Spleen (tissue), 11 donors: ENCODE results near the gene AIRE. TPM values are rescaled to one million over a fixed set of nuclear protein-coding genes. Genes with fewer than 3 reads are reported as not detected.

Experiments
- DNase-seq: peaks from one replicate; pipeline ENCODE4 v3.0.0-alpha.2; 2020
- H3K27ac ChIP-seq, 8 donors: fragments of 200-600 bp; sonication (generic) in 7 of 8; 1 replicate in 4 of 8; 2 replicates in 4 of 8; pipeline versions ENCODE4 v1.5.0 to v1.8.0; 2016 to 2021; ENCODE audit warnings: inconsistent platforms in 4 of 8, mild to moderate bottlenecking in 4 of 8, moderate library complexity in 1 of 8
- H3K27me3 ChIP-seq, 7 donors: fragments of 200-600 bp; sonication (generic) in 6 of 7; replicated peaks in 1 of 7; 1 replicate in 4 of 7; 2 replicates in 3 of 7; pipeline versions ENCODE4 v1.5.0 to v1.8.0; 2016 to 2021; ENCODE audit warnings: inconsistent platforms in 3 of 7, mild to moderate bottlenecking in 1 of 7
- H3K36me3 ChIP-seq, 6 donors: fragments of 200-600 bp; sonication (generic) in 5 of 6; 1 replicate in 4 of 6; 2 replicates in 2 of 6; pipeline versions ENCODE4 v1.5.0 to v1.8.0; 2016 to 2021; ENCODE audit warnings: inconsistent platforms in 2 of 6
- H3K4me1 ChIP-seq, 6 donors: fragments of 200-600 bp; sonication (generic) in 5 of 6; 1 replicate in 3 of 6; 2 replicates in 3 of 6; pipeline versions ENCODE4 v1.5.0 to v1.8.0; 2016 to 2021; ENCODE audit warnings: inconsistent platforms in 3 of 6
- H3K4me3 ChIP-seq, 8 donors: fragments of 200-600 bp; sonication (generic) in 7 of 8; 1 replicate in 4 of 8; 2 replicates in 4 of 8; pipeline versions ENCODE4 v1.5.0 to v1.8.0; 2016 to 2021; ENCODE audit warnings: inconsistent platforms in 4 of 8, mild to moderate bottlenecking in 4 of 8, moderate library complexity in 2 of 8
- H3K9me3 ChIP-seq, 8 donors: fragments of 200-600 bp; sonication (generic) in 7 of 8; 1 replicate in 4 of 8; 2 replicates in 4 of 8; pipeline versions ENCODE4 v1.5.0 to v1.8.0; 2016 to 2021; ENCODE audit warnings: inconsistent platforms in 4 of 8
- POLR2A ChIP-seq, 3 donors: fragments of 450-650 bp; IDR thresholded peaks; one replicate each; pipeline ENCODE4 v1.5.1; 2017; ENCODE audit warnings: antibody characterized with exemption in 3 of 3, mild to moderate bottlenecking in 1 of 3
- POLR2AphosphoS5 ChIP-seq, 3 donors: sonication (generic); formaldehyde crosslinking; IDR thresholded peaks; one replicate each; pipeline ENCODE4 v1.5.1; 2017; ENCODE audit warnings: antibody characterized with exemption in 3 of 3
- WGBS, 5 donors: extraction: QIAGEN DNeasy Blood & Tissue Kit in 3 of 5; methylation state at CpG; one replicate each; pipeline versions ENCODE4 v1.1.5 to v1.1.7; 2013 to 2018; 5-methylcytosine and 5-hydroxymethylcytosine counted together
- intact Hi-C: fragments of 100-400 bp; cut with DNase I; formaldehyde crosslinking; loops from one replicate; pipeline ENCODE4 v1.15.0; 2023; ENCODE audit warnings: low total_unique reads
- polyA plus RNA-seq, 3 donors: library from polyadenylated mRNA; stranded (reverse); fragments of 200-250 nt; gene quantifications; one replicate each; pipeline ENCODE4 v1.2.1, GENCODE V29; 2013
- total RNA-seq, 7 donors: library from RNA; depleted of rRNA in 3 of 7; stranded (reverse); fragments of >200 nt in 3 of 7; fragmentation: NEBNext Ultra II Directional in 4 of 7; extraction: Animal tissue kit (Norgen Biotek cat#: 25700) in 4 of 7; gene quantifications; one replicate each; pipeline versions ENCODE4 v1.1.0 to v1.2.1, GENCODE V29; 2016 to 2021
- TF ChIP-seq, protein P1 (sequence below), 11 experiments: fragments of 200-600 bp in 7 of 11; fragments of 450-650 bp in 4 of 11; sonication (generic) in 4 of 11; IDR thresholded peaks in 8 of 11; conservative IDR thresholded peaks in 3 of 11; 1 replicate in 7 of 11; 2 replicates in 4 of 11; pipeline versions ENCODE4 v1.4.0 to v1.8.0; 2016 to 2021; ENCODE audit warnings: antibody characterized with exemption in 11 of 11, inconsistent platforms in 4 of 11, mild to moderate bottlenecking in 1 of 11
- donor health status: healthy with polysubstance abuse.
- donor health status: DM: no; HTN: no; CAD: no; lungs with moderate emphysema.
- donor health status: DM: no; HTN: no; CAD: no.
- donor health status: Bipolar disorder and iron deficiency.
- donor health status: healthy.
- donor health status: DM: no; HTN: no; CAD: no.
- donor health status: DM: yes; HTN: yes; CAD: no.

The AIRE gene
- total and polyA plus RNA-seq, 10 donors: 0.08 to 0.16 (median 0.10) TPM; not detected in 6

DNA sequence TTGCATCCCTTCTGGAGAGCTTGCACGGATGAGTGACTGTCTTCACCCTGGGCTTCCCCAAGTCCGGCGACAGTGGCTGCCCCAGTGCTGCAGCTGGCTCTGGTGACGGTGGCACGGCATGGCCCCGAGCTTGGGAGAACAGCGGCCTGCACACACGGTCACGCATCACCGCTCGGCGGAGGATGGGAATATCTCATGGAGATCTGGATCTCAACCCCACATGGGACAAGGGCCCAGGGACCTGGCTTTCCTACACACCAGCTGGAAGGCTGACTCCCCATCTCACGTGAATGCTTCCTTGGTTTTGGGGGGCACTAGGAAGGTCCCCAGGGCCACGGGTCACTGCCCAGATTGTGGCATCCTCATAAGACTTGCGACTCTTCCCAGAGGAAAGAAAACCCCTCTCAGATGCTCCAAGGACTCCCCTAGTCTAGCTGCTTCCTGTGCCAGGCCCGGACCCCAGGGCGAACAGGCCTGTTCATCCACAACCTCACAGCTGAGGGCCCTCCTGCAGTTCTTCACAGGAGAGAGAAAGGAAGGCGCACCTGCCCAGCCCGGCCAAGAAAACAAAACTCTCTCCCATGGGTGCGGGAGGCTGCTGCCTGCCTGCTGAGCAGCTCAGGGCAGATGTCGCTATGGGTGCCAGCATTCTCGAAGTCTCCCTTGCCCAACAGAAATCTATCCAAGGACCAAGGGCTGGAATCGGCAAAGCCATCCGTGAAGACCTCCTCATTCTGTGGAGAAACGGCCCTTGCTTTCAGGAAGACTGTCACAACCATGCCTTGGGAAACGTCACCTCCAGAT is 43.6 kb downstream of the AIRE start:
- Histone ChIP-seq H3K9me3 (no peaks in the 10 kb centered on the region), H3K4me3 (no peak overlapping the region), H3K36me3 (peaks cover 0 to 83% (median 49%) of the 10 kb centered on the region in 6 donors), H3K27me3 (no peaks in the 10 kb centered on the region), H3K4me1 (peaks cover 0 to 11% (median 0%) of the 10 kb centered on the region in 6 donors), H3K27ac (no peak overlapping the region)
- intact Hi-C loops: no loop called here
- no peak for DNase-seq
- WGBS, 5 donors: 68 to 88% (median 79%) methylated on average over 11 to 26 of the region's 26 CpGs
- no peak for TF ChIP-seq POLR2A (IDR thresholded peaks at IDR 0.05)
- TF ChIP-seq POLR2AphosphoS5 (IDR thresholded peaks at IDR 0.05): peak; percentile 32 to 80 (median 55)
- TF ChIP-seq, protein P1, sequence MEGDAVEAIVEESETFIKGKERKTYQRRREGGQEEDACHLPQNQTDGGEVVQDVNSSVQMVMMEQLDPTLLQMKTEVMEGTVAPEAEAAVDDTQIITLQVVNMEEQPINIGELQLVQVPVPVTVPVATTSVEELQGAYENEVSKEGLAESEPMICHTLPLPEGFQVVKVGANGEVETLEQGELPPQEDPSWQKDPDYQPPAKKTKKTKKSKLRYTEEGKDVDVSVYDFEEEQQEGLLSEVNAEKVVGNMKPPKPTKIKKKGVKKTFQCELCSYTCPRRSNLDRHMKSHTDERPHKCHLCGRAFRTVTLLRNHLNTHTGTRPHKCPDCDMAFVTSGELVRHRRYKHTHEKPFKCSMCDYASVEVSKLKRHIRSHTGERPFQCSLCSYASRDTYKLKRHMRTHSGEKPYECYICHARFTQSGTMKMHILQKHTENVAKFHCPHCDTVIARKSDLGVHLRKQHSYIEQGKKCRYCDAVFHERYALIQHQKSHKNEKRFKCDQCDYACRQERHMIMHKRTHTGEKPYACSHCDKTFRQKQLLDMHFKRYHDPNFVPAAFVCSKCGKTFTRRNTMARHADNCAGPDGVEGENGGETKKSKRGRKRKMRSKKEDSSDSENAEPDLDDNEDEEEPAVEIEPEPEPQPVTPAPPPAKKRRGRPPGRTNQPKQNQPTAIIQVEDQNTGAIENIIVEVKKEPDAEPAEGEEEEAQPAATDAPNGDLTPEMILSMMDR (IDR thresholded peaks at IDR 0.05 in 8 of 11, conservative IDR thresholded peaks at IDR 0.05 in 3 of 11): no peak

DNA sequence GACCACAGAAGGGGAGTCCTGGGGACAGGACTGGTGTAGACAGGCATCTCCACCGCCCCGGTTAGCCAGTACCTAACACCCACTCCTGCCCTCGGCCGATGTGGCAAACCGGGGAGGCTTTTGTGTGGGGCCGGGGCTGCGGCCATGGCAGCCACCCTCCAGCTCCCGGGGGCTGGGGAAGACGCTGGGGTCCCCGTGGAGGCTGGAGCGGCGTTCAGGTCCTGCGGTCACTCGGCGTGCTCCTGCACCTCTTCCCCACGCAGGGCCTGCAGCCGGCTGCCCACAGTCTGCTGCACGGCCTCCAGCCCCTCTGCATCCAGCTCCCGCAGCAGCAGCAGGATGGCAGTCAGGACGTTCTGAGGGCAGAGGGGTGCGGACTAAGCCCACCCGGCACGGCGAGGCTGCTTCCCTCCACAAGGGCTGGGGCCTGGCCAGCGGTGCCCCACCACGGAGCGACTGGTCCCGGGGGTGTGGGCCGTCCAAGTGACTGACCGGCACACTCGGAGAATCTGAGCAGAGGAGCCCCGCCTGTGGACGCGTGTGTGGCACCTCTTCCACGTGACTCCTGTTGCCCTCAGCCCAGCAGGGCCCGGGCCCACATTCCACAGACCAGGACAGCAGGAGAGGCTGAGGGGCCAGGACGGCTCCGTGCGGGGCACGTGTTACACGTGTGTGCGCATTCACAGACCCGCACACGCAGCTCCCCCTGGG is 44.5 kb downstream of the AIRE start:
- Histone ChIP-seq H3K27ac (no peak overlapping the region), H3K4me3 (no peak overlapping the region), H3K36me3 (peaks cover 0 to 83% (median 41%) of the 10 kb centered on the region in 6 donors), H3K4me1 (peaks cover 0 to 11% (median 0%) of the 10 kb centered on the region in 6 donors), H3K27me3 (no peaks in the 10 kb centered on the region), H3K9me3 (no peaks in the 10 kb centered on the region)
- intact Hi-C loops: loop anchor here (10.0 kb wide), 1 partner anchor 105 kb away; no protein-coding TSS in a partner anchor
- TF ChIP-seq POLR2AphosphoS5 (IDR thresholded peaks at IDR 0.05): peak in 2 of 3 donors; percentile 34 to 82
- TF ChIP-seq, protein P1 (IDR thresholded peaks at IDR 0.05 in 8 of 11, conservative IDR thresholded peaks at IDR 0.05 in 3 of 11): no peak
- TF ChIP-seq POLR2A (IDR thresholded peaks at IDR 0.05): no peak
- 87 to 92% (median 89%) methylated on average over 28 to 44 of the region's 44 CpGs for WGBS, 5 donors
- no peak for DNase-seq

DNA sequence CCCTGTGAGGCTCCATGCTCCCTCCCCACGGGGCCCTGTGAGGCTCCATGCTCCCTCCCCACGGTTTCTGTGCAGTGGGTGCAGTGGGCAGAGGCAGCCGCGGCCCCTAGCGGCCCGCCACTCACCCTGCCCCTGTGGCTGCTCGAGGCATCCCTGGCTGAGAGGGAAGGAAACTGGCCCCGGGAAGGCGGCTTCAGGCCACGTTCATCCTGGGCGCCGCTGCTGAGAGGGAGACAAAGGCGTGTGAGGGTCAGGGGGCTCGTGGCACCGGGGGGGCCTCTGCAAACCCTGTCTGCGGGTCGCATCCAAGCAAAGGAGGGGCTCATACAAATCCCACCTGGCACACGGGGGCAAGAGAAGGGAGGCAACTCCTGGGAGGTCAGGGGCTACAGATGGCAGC is 45.0 kb downstream of the AIRE start:
- no peak overlapping the region for H3K4me3 ChIP-seq
- H3K27ac ChIP-seq: no peak overlapping the region
- no peaks in the 10 kb centered on the region for H3K9me3 ChIP-seq
- 73 to 84% (median 77%) methylated on average over 16 to 18 of the region's 18 CpGs for WGBS, 5 donors
- H3K27me3 ChIP-seq: no peaks in the 10 kb centered on the region
- H3K36me3 ChIP-seq: peaks cover 0 to 83% (median 38%) of the 10 kb centered on the region in 6 donors
- DNase-seq: no peak
- H3K4me1 ChIP-seq: peaks cover 0 to 11% (median 0%) of the 10 kb centered on the region in 6 donors
- TF ChIP-seq, protein P1 (IDR thresholded peaks at IDR 0.05 in 8 of 11, conservative IDR thresholded peaks at IDR 0.05 in 3 of 11): no peak
- no peak for TF ChIP-seq POLR2A (IDR thresholded peaks at IDR 0.05)
- TF ChIP-seq POLR2AphosphoS5 (IDR thresholded peaks at IDR 0.05): no peak
- intact Hi-C loops: loop anchor here (10.0 kb wide), 1 partner anchor 104 kb away; no protein-coding TSS in a partner anchor
